ENCODE results near the gene PTPRN2.

GRCh38 chr7:158408318-158408920, 179.2 kb downstream of the PTPRN2 start:
- TF ChIP-seq CTCF (IDR thresholded peaks at IDR 0.05 in 2 of 3, conservative IDR thresholded peaks at IDR 0.05 in 1 of 3; ENCODE audit: borderline replicate concordance in 1 of 3, insufficient read depth in 1 of 3, low read depth in 2 of 3, low read length in 2 of 3), result no peak
- no peak for TF ChIP-seq YY1 (IDR thresholded peaks at IDR 0.05; ENCODE audit: extremely low read depth, insufficient replicate concordance, low read depth, low read length)
- TF ChIP-seq POLR2AphosphoS5 (IDR thresholded peaks at IDR 0.05; ENCODE audit: low read depth, low read length), result no peak
- TF ChIP-seq EZH2phosphoT487 (IDR thresholded peaks at IDR 0.05; ENCODE audit: borderline replicate concordance), result no peak
- no peak for TF ChIP-seq ATF3 (IDR thresholded peaks at IDR 0.05)
